IMR-90 (cell line): ENCODE results near the gene CENPN. TPM values are rescaled to one million over a fixed set of nuclear protein-coding genes. Genes with fewer than 3 reads are reported as not detected.

ENCODE experiments used
- ATAC-seq: fragments of 200-7000 bp; cut with Tn5 transposase; 2 replicates; pipeline ENCODE4 v1.9.1; 2020; ENCODE audit warnings: low read depth, mild to moderate bottlenecking, moderate library complexity
- BruUV-seq: library from RNA; stranded (reverse); fragments of 400-500 nt; replicated peaks from 2 replicates; lab custom pipeline; 2021; lab: Mats Ljungman, UMichigan
- CTCF ChIA-PET: fragments of 300-600 bp; formaldehyde crosslinking; extraction: SDS; loops from one replicate; lab custom pipeline; 2021; ENCODE audit warnings: antibody characterized with exemption; lab: Yijun Ruan, JAX
- POLR2A ChIA-PET: fragments of 300-600 bp; sonication (Branson Sonifier 250); formaldehyde crosslinking; loops from one replicate; lab custom pipeline; 2022; ENCODE audit warnings: antibody characterized with exemption; ENCODE audit not compliant: unreplicated experiment; lab: Charles Lee
- DNase-seq: peaks from one replicate; pipeline ENCODE4 v3.0.0; 2013
- H2AFZ ChIP-seq: replicated peaks from 2 replicates; pipeline ENCODE3; 2013; ENCODE audit warnings: low read length, mild to moderate bottlenecking; ENCODE audit not compliant: poor library complexity
- H2AK5ac ChIP-seq: 2 replicates; pipeline ENCODE4 v1.6.1; 2013; ENCODE audit warnings: low read depth, low read length, inconsistent platforms
- H2AK9ac ChIP-seq: replicated peaks from 2 replicates; pipeline ENCODE3; 2013; ENCODE audit warnings: mild to moderate bottlenecking, low read depth, low read length, moderate library complexity; ENCODE audit not compliant: poor library complexity
- H2BK120ac ChIP-seq: 2 replicates; pipeline ENCODE4 v1.6.1; 2013; ENCODE audit warnings: low read depth, low read length, inconsistent platforms
- H2BK15ac ChIP-seq: 3 replicates; pipeline ENCODE4 v1.6.1; 2013; ENCODE audit warnings: low read depth, low read length, inconsistent platforms
- H2BK20ac ChIP-seq: 2 replicates; pipeline ENCODE4 v1.6.1; 2013; ENCODE audit warnings: low read depth, mild to moderate bottlenecking, inconsistent platforms, low read length, moderate library complexity
- H2BK5ac ChIP-seq: 2 replicates; pipeline ENCODE4 v1.6.1; 2013; ENCODE audit warnings: mild to moderate bottlenecking, low read depth, low read length, inconsistent platforms; ENCODE audit not compliant: poor library complexity, severe bottlenecking
- H3K14ac ChIP-seq: replicated peaks from 2 replicates; pipeline ENCODE4 v1.6.1; 2013; ENCODE audit warnings: low read depth, low read length, inconsistent platforms
- H3K18ac ChIP-seq: 2 replicates; pipeline ENCODE4 v1.6.1; 2013; ENCODE audit warnings: low read depth, low read length, control low read depth
- H3K23ac ChIP-seq: 2 replicates; pipeline ENCODE4 v1.6.1; 2013; ENCODE audit warnings: low read depth, low read length, inconsistent platforms
- H3K27ac ChIP-seq: 2 replicates; pipeline ENCODE4 v1.5.1; 2013; ENCODE audit warnings: mild to moderate bottlenecking, control low read depth, low read length; ENCODE audit not compliant: insufficient read depth
- H3K27me3 ChIP-seq: 2 replicates; pipeline ENCODE4 v1.6.1; 2013; ENCODE audit warnings: low read length; ENCODE audit not compliant: control insufficient read depth, insufficient read depth
- H3K36me3 ChIP-seq: 2 replicates; pipeline ENCODE4 v1.6.1; 2013; ENCODE audit warnings: low read length, mixed read lengths; ENCODE audit not compliant: control insufficient read depth, insufficient read depth
- H3K4ac ChIP-seq: 2 replicates; pipeline ENCODE4 v1.6.1; 2013; ENCODE audit warnings: low read depth, low read length, inconsistent platforms
- H3K4me1 ChIP-seq: 2 replicates; pipeline ENCODE4 v1.6.1; 2013; ENCODE audit warnings: low read length, mixed read lengths; ENCODE audit not compliant: control insufficient read depth, insufficient read depth
- H3K4me2 ChIP-seq: 2 replicates; pipeline ENCODE4 v1.6.1; 2013; ENCODE audit warnings: low read depth, mild to moderate bottlenecking, control low read depth, low read length, moderate library complexity
- H3K4me3 ChIP-seq: 2 replicates; pipeline ENCODE4 v1.5.1; 2013; ENCODE audit warnings: low read depth, mild to moderate bottlenecking, control low read depth, low read length, moderate library complexity; ENCODE audit not compliant: insufficient read depth
- H3K56ac ChIP-seq: 2 replicates; pipeline ENCODE4 v1.6.1; 2013; ENCODE audit warnings: low read length, inconsistent platforms; ENCODE audit not compliant: insufficient read depth; ENCODE audit errors: extremely low read depth
- H3K79me1 ChIP-seq, 2 experiments: 2 replicates each; pipeline ENCODE4 v1.6.1; 2013; ENCODE audit warnings: low read length in 2 of 2, inconsistent platforms in 1 of 2, low read depth in 1 of 2
- H3K9ac ChIP-seq: 2 replicates; pipeline ENCODE4 v1.6.1; 2013; ENCODE audit warnings: low read depth, low read length, control low read depth
- H3K9me1 ChIP-seq: 2 replicates; pipeline ENCODE4 v1.6.1; 2013; ENCODE audit warnings: low read length, inconsistent platforms; ENCODE audit not compliant: insufficient read depth
- H3K9me3 ChIP-seq: 2 replicates; pipeline ENCODE4 v1.6.1; 2013; ENCODE audit warnings: low read length; ENCODE audit not compliant: control insufficient read depth, insufficient read depth
- H4K20me1 ChIP-seq: 2 replicates; pipeline ENCODE4 v1.6.1; 2013; ENCODE audit warnings: low read length, inconsistent platforms; ENCODE audit not compliant: insufficient read depth
- H4K5ac ChIP-seq: 2 replicates; pipeline ENCODE4 v1.6.1; 2013; ENCODE audit warnings: mild to moderate bottlenecking, low read depth, low read length, control low read depth
- H4K8ac ChIP-seq, 2 experiments: 2 replicates each; pipeline ENCODE4 v1.6.1; 2013; ENCODE audit warnings: low read depth in 2 of 2, low read length in 2 of 2, control low read depth in 1 of 2, inconsistent platforms in 1 of 2
- H4K91ac ChIP-seq: 2 replicates; pipeline ENCODE4 v1.6.1; 2013; ENCODE audit warnings: low read depth, low read length, inconsistent platforms; ENCODE audit not compliant: insufficient read depth
- CHD1 ChIP-seq: IDR thresholded peaks from 2 replicates; pipeline ENCODE4 v1.6.1; 2012; ENCODE audit warnings: low read depth, low read length, improper control_type of control experiment
- MAZ ChIP-seq: IDR thresholded peaks from 2 replicates; pipeline ENCODE4 v1.6.1; 2012; ENCODE audit warnings: low read depth, mild to moderate bottlenecking, low read length, improper control_type of control experiment, moderate library complexity, borderline replicate concordance
- MXI1 ChIP-seq: IDR thresholded peaks from 2 replicates; pipeline ENCODE4 v1.6.1; 2012; ENCODE audit warnings: low read depth, mild to moderate bottlenecking, low read length, moderate library complexity, borderline replicate concordance
- RFX5 ChIP-seq: IDR thresholded peaks from 2 replicates; pipeline ENCODE4 v1.8.0; 2012; ENCODE audit warnings: low read depth, mild to moderate bottlenecking, low read length, moderate library complexity
- WGBS, 2 experiments: methylation state at CpG; one replicate each; pipeline versions ENCODE4 v1.1.5 to v1.1.7; 2013; ENCODE audit warnings: missing lambda C conversion rate in 2 of 2; ENCODE audit not compliant: insufficient read length in 1 of 2; ENCODE audit errors: extremely low coverage in 2 of 2; 5-methylcytosine and 5-hydroxymethylcytosine counted together
- dilution Hi-C: fragments of 300-500 bp; cut with HindIII; formaldehyde crosslinking; loops from one replicate; pipeline ENCODE4 v1.14.3; 2018; ENCODE audit warnings: low sequenced_read_pairs; ENCODE audit not compliant: unreplicated experiment
- in situ Hi-C: fragments of 300-500 bp; cut with MboI; formaldehyde crosslinking; loops from 3 replicates; pipeline ENCODE4 v1.14.3; 2019; ENCODE audit warnings: low sequenced_read_pairs, inconsistent platforms, mixed read lengths
- intact Hi-C: fragments of 100-400 bp; cut with micrococcal nuclease; formaldehyde crosslinking; loops from 2 replicates; pipeline ENCODE4 v1.10.0; 2022
- polyA plus RNA-seq, 3 experiments: library from polyadenylated mRNA; depleted of rRNA; stranded (reverse); fragments of >200 nt; gene quantifications; 2 replicates each; pipeline ENCODE4 v1.2.3, GENCODE V29; 2012; ENCODE audit warnings: low replicate concordance in 1 of 3
- total RNA-seq: library from RNA; depleted of rRNA; stranded (reverse); fragments of >200 nt; gene quantifications from 2 replicates; pipeline ENCODE4 v1.2.3, GENCODE V29; 2012
- TF ChIP-seq, protein P1 (sequence below): fragments of 150-350 bp; IDR thresholded peaks from 2 replicates; pipeline ENCODE4 v1.6.1; 2016; ENCODE audit warnings: low read depth, mild to moderate bottlenecking, low read length, moderate library complexity, borderline replicate concordance

CENPN gene
- total and polyA plus RNA-seq, 2 of the 4 experiments (the other 2 are of a cell fraction): 20.5 to 22.8 TPM

DNA sequence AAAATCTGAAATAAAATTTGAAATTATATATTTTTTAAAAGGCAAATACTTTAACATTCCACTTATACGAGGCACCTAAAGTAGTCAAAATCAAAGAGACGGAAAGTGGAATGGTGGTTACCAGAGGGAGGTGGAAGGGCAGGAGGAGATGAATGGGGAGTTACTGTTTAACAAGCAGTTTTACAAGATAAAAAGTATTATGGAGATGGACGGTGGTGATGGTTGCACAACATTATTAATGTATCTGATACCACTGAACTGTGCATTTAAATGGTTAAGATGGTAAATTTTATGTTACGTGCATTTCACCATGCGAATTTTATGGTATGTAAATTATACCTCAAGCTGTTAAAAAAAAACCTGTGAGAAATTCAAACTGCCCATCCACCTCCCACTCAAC, 5.7 kb upstream of the CENPN start:
- no TSS peak for BruUV-seq
- no peak overlapping the region for H2BK20ac ChIP-seq
- intact Hi-C loops: no loop called here
- dilution Hi-C loops: no loop called here
- H2BK120ac ChIP-seq: no peak overlapping the region
- H3K79me1 ChIP-seq: peaks cover 7 to 51% of the 10 kb centered on the region in 2 experiments; a peak in 3 of 4 replicates
- no peak overlapping the region for H3K18ac ChIP-seq
- H2BK5ac ChIP-seq: no peak overlapping the region
- peaks cover 11% of the 10 kb centered on the region for H4K20me1 ChIP-seq
- H3K14ac ChIP-seq: no peak overlapping the region
- no peak overlapping the region for H3K23ac ChIP-seq
- no peak overlapping the region for H3K4me3 ChIP-seq
- H4K8ac ChIP-seq: no peak overlapping the region
- no peak overlapping the region for H3K4ac ChIP-seq
- no peaks in the 10 kb centered on the region for H3K36me3 ChIP-seq
- no peak overlapping the region for H2BK15ac ChIP-seq
- in situ Hi-C loops: no loop called here
- H2AFZ ChIP-seq: no peak overlapping the region
- no peak overlapping the region for H3K56ac ChIP-seq
- H3K4me1 ChIP-seq: peaks cover 6% of the 10 kb centered on the region; the same call in 1 of the 2 replicates
- DNase-seq (no peak), ATAC-seq (no peak)
- no peaks in the 10 kb centered on the region for H3K27me3 ChIP-seq
- no peak overlapping the region for H2AK5ac ChIP-seq
- H3K27ac ChIP-seq: no peak overlapping the region
- peaks cover 2% of the 10 kb centered on the region; the same call in 1 of the 2 replicates for H3K9me1 ChIP-seq
- no peak overlapping the region for H2AK9ac ChIP-seq
- H3K9me3 ChIP-seq: no peaks in the 10 kb centered on the region
- POLR2A ChIA-PET: no interaction called here
- no peak overlapping the region for H3K9ac ChIP-seq
- H4K91ac ChIP-seq: no peak overlapping the region
- no CpG with 5 or more reads among the region's 5 CpGs for WGBS, 2 experiments
- H3K4me2 ChIP-seq: no peak overlapping the region
- CTCF ChIA-PET: interaction anchor here (0.6 to 0.7 kb wide), 2 partner anchors 77 to 204 kb away, joined by 4 read pairs; no protein-coding TSS in a partner anchor
- TF ChIP-seq MAZ (no peak), CHD1 (no peak), MXI1 (no peak), RFX5 (no peak)
- TF ChIP-seq, protein P1, sequence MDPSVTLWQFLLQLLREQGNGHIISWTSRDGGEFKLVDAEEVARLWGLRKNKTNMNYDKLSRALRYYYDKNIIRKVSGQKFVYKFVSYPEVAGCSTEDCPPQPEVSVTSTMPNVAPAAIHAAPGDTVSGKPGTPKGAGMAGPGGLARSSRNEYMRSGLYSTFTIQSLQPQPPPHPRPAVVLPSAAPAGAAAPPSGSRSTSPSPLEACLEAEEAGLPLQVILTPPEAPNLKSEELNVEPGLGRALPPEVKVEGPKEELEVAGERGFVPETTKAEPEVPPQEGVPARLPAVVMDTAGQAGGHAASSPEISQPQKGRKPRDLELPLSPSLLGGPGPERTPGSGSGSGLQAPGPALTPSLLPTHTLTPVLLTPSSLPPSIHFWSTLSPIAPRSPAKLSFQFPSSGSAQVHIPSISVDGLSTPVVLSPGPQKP: no peak
- no peak overlapping the region for H4K5ac ChIP-seq
